ENCODE measurements around the gene AP1S1.

DNA sequence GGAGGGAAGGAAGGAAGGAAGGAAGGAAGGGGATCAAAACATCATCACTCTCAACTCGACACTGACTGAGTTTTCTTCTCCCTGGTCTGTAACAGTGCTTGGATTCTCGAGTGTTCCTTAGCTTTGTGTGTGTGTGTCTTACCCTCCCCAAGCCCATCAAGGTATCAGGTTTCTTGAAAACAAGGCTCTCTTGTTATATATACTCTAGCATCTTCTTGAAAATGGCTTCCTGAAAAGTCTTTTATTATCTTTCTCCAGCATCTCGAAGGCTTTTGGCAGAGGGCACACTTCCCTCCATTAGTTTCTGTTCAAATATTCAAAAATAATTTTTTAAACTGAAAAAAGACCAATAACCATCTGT is 14.0 kb upstream of the AP1S1 start:
- TF ChIP-seq GATA2 (IDR thresholded peaks at IDR 0.05; ENCODE audit: low read depth, low read length) (no peak), GATA3 (IDR thresholded peaks at IDR 0.05; ENCODE audit: low read depth, low read length) (no peak)
